DOHH2 (cell line): ENCODE data around the gene SLC34A1.

Experiments
- H3F3A ChIP-seq: fragments of 200-600 bp; sonication (generic), shearing (Covaris generic); 2 replicates; pipeline ENCODE4 v1.6.0; 2016; ENCODE audit warnings: antibody characterized with exemption, mild to moderate bottlenecking; ENCODE audit not compliant: control insufficient read depth, insufficient read depth
- H3K27ac ChIP-seq: fragments of 200-600 bp; sonication (generic); 2 replicates; pipeline ENCODE4 v1.5.1; 2014; ENCODE audit warnings: low read depth, mild to moderate bottlenecking, low read length, moderate library complexity
- H3K27me3 ChIP-seq: fragments of 200-600 bp; sonication (generic); 2 replicates; pipeline ENCODE4 v1.6.1; 2014; ENCODE audit warnings: mild to moderate bottlenecking, low read length, mixed read lengths; ENCODE audit not compliant: control insufficient read depth
- H3K36me3 ChIP-seq: fragments of 200-600 bp; sonication (generic); 2 replicates; pipeline ENCODE4 v1.6.1; 2014; ENCODE audit warnings: mild to moderate bottlenecking, low read length, moderate library complexity, mixed read lengths; ENCODE audit not compliant: control insufficient read depth
- H3K4me1 ChIP-seq: fragments of 200-600 bp; sonication (generic); 2 replicates; pipeline ENCODE4 v1.6.1; 2014; ENCODE audit warnings: mild to moderate bottlenecking, low read length, mixed read lengths; ENCODE audit not compliant: control insufficient read depth
- H3K4me2 ChIP-seq: fragments of 200-600 bp; sonication (generic); 2 replicates; pipeline ENCODE4 v1.6.0; 2014; ENCODE audit warnings: mild to moderate bottlenecking, low read length, moderate library complexity
- H3K4me3 ChIP-seq: fragments of 200-600 bp; sonication (generic); 2 replicates; pipeline ENCODE4 v1.5.1; 2014; ENCODE audit warnings: mild to moderate bottlenecking, low read length, mixed read lengths
- H3K79me2 ChIP-seq: fragments of 200-600 bp; sonication (generic); 2 replicates; pipeline ENCODE4 v1.6.1; 2014; ENCODE audit warnings: mild to moderate bottlenecking, low read length, mixed read lengths; ENCODE audit not compliant: control insufficient read depth
- H3K9me2 ChIP-seq: fragments of 200-600 bp; sonication (generic); replicated peaks from 2 replicates; pipeline ENCODE4 v1.6.1; 2014; ENCODE audit warnings: mild to moderate bottlenecking, low read length, mixed read lengths; ENCODE audit not compliant: control insufficient read depth
- H3K9me3 ChIP-seq: fragments of 200-600 bp; sonication (generic); 2 replicates; pipeline ENCODE4 v1.6.1; 2014; ENCODE audit warnings: antibody characterized with exemption, low read length, mixed read lengths; ENCODE audit not compliant: control insufficient read depth, insufficient read depth
- H4K20me1 ChIP-seq: fragments of 200-600 bp; sonication (generic); 2 replicates; pipeline ENCODE4 v1.6.0; 2014; ENCODE audit warnings: low read depth, mild to moderate bottlenecking, antibody characterized with exemption, low read length, moderate library complexity; ENCODE audit not compliant: control insufficient read depth, insufficient read depth
- CTCF ChIP-seq: fragments of 200-600 bp; sonication (generic); IDR thresholded peaks from one replicate; pipeline ENCODE4 v1.5.1; 2014; ENCODE audit warnings: antibody characterized with exemption, mild to moderate bottlenecking, low read depth, low read length; ENCODE audit not compliant: poor library complexity, severe bottlenecking
- EZH2phosphoT487 ChIP-seq: fragments of 200-600 bp; sonication (generic); IDR thresholded peaks from 2 replicates; pipeline ENCODE4 v1.6.1; 2017; ENCODE audit warnings: borderline replicate concordance, mild to moderate bottlenecking, antibody characterized with exemption, low read length, moderate library complexity, mixed read lengths

Gene SLC34A1

GRCh38 chr5:177425801-177426565, 41.7 kb downstream of the SLC34A1 start:
- Histone ChIP-seq H3K9me3 (no peaks in the 10 kb centered on the region), H3K27me3 (no peaks in the 10 kb centered on the region), H4K20me1 (no peaks in the 10 kb centered on the region), H3K36me3 (peaks cover 32% of the 10 kb centered on the region), H3K9me2 (no peaks in the 10 kb centered on the region), H3F3A (peaks cover 19% of the 10 kb centered on the region), H3K4me2 (peak overlapping the region; percentile 90), H3K4me1 (peaks cover 44% of the 10 kb centered on the region), H3K27ac (peak overlapping the region; percentile 56), H3K79me2 (peaks cover 40% of the 10 kb centered on the region), H3K4me3 (peak overlapping the region; percentile 87)
- no peak for TF ChIP-seq CTCF
- TF ChIP-seq EZH2phosphoT487, result no peak

- Histone ChIP-seq H3K4me3 (peak within 1 kb of the TSS; percentile 87), H3K79me2 (peaks cover 40% of the 10 kb centered on the region), H3K9me3 (no peaks in the 10 kb centered on the region), H3K36me3 (peaks cover 33% of the 10 kb centered on the region), H4K20me1 (no peaks in the 10 kb centered on the region), H3K4me1 (peaks cover 51% of the 10 kb centered on the region), H3K27ac (peak within 1 kb of the TSS; percentile 94), H3F3A (peaks cover 23% of the 10 kb centered on the region), H3K9me2 (no peaks in the 10 kb centered on the region), H3K4me2 (peak within 1 kb of the TSS; percentile 90), H3K27me3 (no peaks in the 10 kb centered on the region)
- TF ChIP-seq CTCF, result no peak
- TF ChIP-seq EZH2phosphoT487, result no peak
Measured at GRCh38 chr5:177426566-177427210, 42.5 kb downstream of the SLC34A1 start, which contains the start of gene GRK6. TSS of gene GRK6 (plus strand) at chr5:177426676. CDS start at chr5:177426846, 170 bp downstream.

GRCh38 chr5:177427211-177427822, 43.1 kb downstream of the SLC34A1 start:
- Histone ChIP-seq H3K4me2 (peak overlapping the region; percentile 90), H3K4me3 (peak overlapping the region; percentile 77), H3K79me2 (peaks cover 46% of the 10 kb centered on the region), H3K27me3 (no peaks in the 10 kb centered on the region), H3K9me3 (no peaks in the 10 kb centered on the region), H4K20me1 (peaks cover 2% of the 10 kb centered on the region; the same call in 1 of the 2 replicates), H3K36me3 (peaks cover 39% of the 10 kb centered on the region), H3F3A (peaks cover 26% of the 10 kb centered on the region), H3K27ac (peak overlapping the region; percentile 94), H3K9me2 (no peaks in the 10 kb centered on the region), H3K4me1 (peaks cover 57% of the 10 kb centered on the region)
- TF ChIP-seq CTCF (no peak), EZH2phosphoT487 (no peak)
